HepG2 (cell line): ENCODE measurements around the gene CYLD. TPM values are rescaled to one million over a fixed set of nuclear protein-coding genes. Genes with fewer than 3 reads are reported as not detected.

Source experiments
- ATAC-seq: fragments of 200-7000 bp; cut with Tn5 transposase; 3 replicates; pipeline ENCODE4 v1.9.1; 2020; ENCODE audit warnings: mild to moderate bottlenecking, moderate library complexity
- BruUV-seq: library from RNA; stranded (reverse); fragments of 400-500 nt; replicated peaks from 2 replicates; lab custom pipeline; 2021; lab: Mats Ljungman, UMichigan
- CTCF ChIA-PET: fragments of 300-600 bp; formaldehyde crosslinking; extraction: SDS; loops from one replicate; lab custom pipeline; 2021; ENCODE audit warnings: low total read pairs, inconsistent platforms, low intra/inter-chr PET ratio; lab: Yijun Ruan, JAX
- POLR2A ChIA-PET: fragments of 350-600 bp; sonication (Branson Sonifier 250); formaldehyde crosslinking; loops from one replicate; lab custom pipeline; 2020; ENCODE audit warnings: antibody characterized with exemption, inconsistent platforms; lab: Yijun Ruan, JAX
- DNase-seq: peaks from one replicate; pipeline ENCODE4 v3.0.0-alpha.2; 2015; ENCODE audit warnings: low spot score
- FAIRE-seq: peaks from 3 replicates; lab custom pipeline; 2011; peaks lifted over from hg19 to GRCh38; lab: Jason Lieb, UNC
- H2AFZ ChIP-seq: one replicate; pipeline ENCODE4 v1.6.1; 2011; ENCODE audit warnings: low read length, inconsistent platforms
- H3K27ac ChIP-seq: fragments of 300-600 bp; 3 replicates; pipeline ENCODE4 v1.8.0; 2011; ENCODE audit warnings: mixed run types, mild to moderate bottlenecking, mixed read lengths, low read length, inconsistent platforms; ENCODE audit not compliant: insufficient read depth; ENCODE audit errors: extremely low read length
- H3K27me3 ChIP-seq, 2 experiments: fragments of 200-600 bp in 1 of 2; 2 replicates in 1 of 2; 3 replicates in 1 of 2; pipeline versions ENCODE4 v1.6.0 to v1.8.0; 2011; ENCODE audit warnings: low read length in 2 of 2, mild to moderate bottlenecking in 2 of 2, moderate library complexity in 2 of 2, inconsistent platforms in 1 of 2; ENCODE audit not compliant: insufficient read depth in 2 of 2, control insufficient read depth in 1 of 2
- H3K36me3 ChIP-seq, 2 experiments: fragments of 200-600 bp in 1 of 2; replicated peaks in 1 of 2; 2 replicates in 1 of 2; 3 replicates in 1 of 2; pipeline versions ENCODE4 v1.5.1 to v1.8.0; 2011; ENCODE audit warnings: low read length in 2 of 2, inconsistent platforms in 1 of 2; ENCODE audit not compliant: insufficient read depth in 2 of 2, control insufficient read depth in 1 of 2
- H3K4me1 ChIP-seq: 2 replicates; pipeline ENCODE4 v1.5.1; 2012; ENCODE audit warnings: low read length, inconsistent platforms; ENCODE audit not compliant: insufficient read depth
- H3K4me2 ChIP-seq: 2 replicates; pipeline ENCODE4 v1.6.0; 2011; ENCODE audit warnings: low read depth, low read length, inconsistent platforms
- H3K4me3 ChIP-seq, 3 experiments: fragments of 200-600 bp in 1 of 3; sonication (generic), shearing (Covaris generic) in 1 of 3; replicated peaks in 1 of 3; 2 replicates each; pipeline ENCODE4 v1.5.1; 2011 to 2016; ENCODE audit warnings: low read length in 3 of 3, inconsistent platforms in 2 of 3, low read depth in 2 of 3, mild to moderate bottlenecking in 2 of 3, control low read depth in 1 of 3, mixed read lengths in 1 of 3; ENCODE audit not compliant: insufficient read depth in 1 of 3
- H3K79me2 ChIP-seq: one replicate; pipeline ENCODE4 v1.6.1; 2011; ENCODE audit warnings: low read length, inconsistent platforms; ENCODE audit not compliant: insufficient read depth
- H3K9ac ChIP-seq: 2 replicates; pipeline ENCODE4 v1.6.0; 2011; ENCODE audit warnings: mild to moderate bottlenecking, low read depth, low read length, inconsistent platforms; ENCODE audit not compliant: insufficient read depth
- H3K9me3 ChIP-seq: 2 replicates; pipeline ENCODE4 v1.5.1; 2012; ENCODE audit warnings: mild to moderate bottlenecking, low read length
- H4K20me1 ChIP-seq: 2 replicates; pipeline ENCODE4 v1.6.0; 2011; ENCODE audit warnings: inconsistent platforms, mild to moderate bottlenecking, low read length, moderate library complexity; ENCODE audit not compliant: insufficient read depth
- GZF1 ChIP-seq: sonication (generic); formaldehyde crosslinking; IDR thresholded peaks from 2 replicates; pipeline ENCODE4 v1.5.1; 2020; ENCODE audit warnings: mild to moderate bottlenecking, missing genetic modification reagents
- HOXA5 ChIP-seq: sonication (generic); formaldehyde crosslinking; IDR thresholded peaks from 2 replicates; pipeline ENCODE4 v1.4.0; 2020; ENCODE audit warnings: missing genetic modification reagents
- ONECUT2 ChIP-seq: sonication (generic); formaldehyde crosslinking; IDR thresholded peaks from 2 replicates; pipeline ENCODE4 v1.4.0; 2020; ENCODE audit warnings: missing genetic modification reagents
- ZBTB44 ChIP-seq: sonication (generic); formaldehyde crosslinking; IDR thresholded peaks from 2 replicates; pipeline ENCODE4 v1.4.0; 2020; ENCODE audit warnings: missing genetic modification reagents
- WGBS: methylation state at CpG from one replicate; pipeline ENCODE4 v1.1.6; 2017; ENCODE audit warnings: low lambda C conversion rate; 5-methylcytosine and 5-hydroxymethylcytosine counted together
- in situ Hi-C: cut with HindIII; loops from 2 replicates; pipeline ENCODE4 v1.10.0; 2017; ENCODE audit warnings: low pct_unique_long_range_greater_than_20kb; ENCODE audit not compliant: extremely low pct_ligation_motif_present
- intact Hi-C: fragments of 100-400 bp; cut with micrococcal nuclease; formaldehyde crosslinking; loops from one replicate; pipeline ENCODE4 v1.10.0; 2022; ENCODE audit not compliant: unreplicated experiment
- polyA plus RNA-seq, 8 experiments: library from polyadenylated mRNA; depleted of rRNA in 3 of 8; stranded (reverse) in 7 of 8; unstranded in 1 of 8; fragments of >200 nt; fragmentation: Illumina TruSeq in 4 of 8; extraction: Trizol in 4 of 8; gene quantifications; 2 replicates each; pipeline versions ENCODE4 v1.2.1 to v1.2.3, GENCODE V29; 2011 to 2016; ENCODE audit warnings: low read depth in 4 of 8, missing spikeins in 1 of 8, mixed read lengths in 1 of 8; ENCODE audit not compliant: insufficient read depth in 1 of 8
- total RNA-seq, 5 experiments: library from RNA; depleted of rRNA; stranded (reverse); fragments of >200 nt; fragmentation: Illumina TruSeq; extraction: Trizol; gene quantifications; 2 replicates each; pipeline ENCODE4 v1.2.3, GENCODE V29; 2016; ENCODE audit warnings: low read depth in 1 of 5

CYLD gene
- total and polyA plus RNA-seq, 2 of the 13 experiments (the other 11 are each of a cell fraction or from before 2014, with no cell fraction given) = 6.1 to 11.4 TPM

- H3K79me2 ChIP-seq = no peaks in the 10 kb centered on the region
- peaks cover 1 to 10% of the 10 kb centered on the region in 2 experiments; a peak in 1 of 5 replicates for H3K27me3 ChIP-seq
- peaks cover 50% of the 10 kb centered on the region for H3K4me1 ChIP-seq
- H2AFZ ChIP-seq = no peak overlapping the region
- H3K27ac ChIP-seq = no peak overlapping the region
- TF ChIP-seq ONECUT2 (CRISPR knock-in tag) (no peak), GZF1 (CRISPR knock-in tag) (peak; percentile 92; the same call in 1 of the 2 replicates), ZBTB44 (CRISPR knock-in tag) (no peak), HOXA5 (CRISPR knock-in tag) (no peak)
- FAIRE-seq = no peak
- H3K4me3 ChIP-seq = no peak overlapping the region
- intact Hi-C loops (loop anchor here (2.0 kb wide), 1 partner anchor 23 kb away; no protein-coding TSS in a partner anchor), in situ Hi-C loops (no loop called here)
- CTCF ChIA-PET = no interaction called here
- no peaks in the 10 kb centered on the region for H3K36me3 ChIP-seq
- WGBS = 75% methylated on average over 15 of the region's 16 CpGs
- POLR2A ChIA-PET = interaction anchor here (0.6 kb wide), 1 partner anchor 348 kb away, joined by 3 read pairs; no protein-coding TSS in a partner anchor
- no peaks in the 10 kb centered on the region for H3K9me3 ChIP-seq
- no peak for DNase-seq
- no peak overlapping the region for H3K4me2 ChIP-seq
- no peak for ATAC-seq
- H4K20me1 ChIP-seq = no peaks in the 10 kb centered on the region
- BruUV-seq = no TSS peak
- no peak overlapping the region for H3K9ac ChIP-seq
Measured at GRCh38 chr16:50718061-50718760, 23.7 kb upstream of the CYLD start.
